Mesendoderm (in vitro differentiated cells): Measurements from ENCODE around the gene TBL1X.

Source experiments
- DNase-seq: peaks from one replicate; pipeline ENCODE4 v3.0.0; 2013
- H2AK5ac ChIP-seq: 2 replicates; pipeline ENCODE4 v1.6.1; 2013; ENCODE audit warnings: low read length, inconsistent platforms
- H2BK120ac ChIP-seq: 2 replicates; pipeline ENCODE4 v1.6.1; 2013; ENCODE audit warnings: low read depth, mild to moderate bottlenecking, low read length, moderate library complexity, mixed read lengths
- H2BK15ac ChIP-seq: replicated peaks from 2 replicates; pipeline ENCODE4 v1.6.1; 2013; ENCODE audit warnings: low read depth, mild to moderate bottlenecking, moderate library complexity
- H2BK5ac ChIP-seq: 2 replicates; pipeline ENCODE4 v1.6.1; 2013; ENCODE audit warnings: low read length, inconsistent platforms
- H3K18ac ChIP-seq: 2 replicates; pipeline ENCODE4 v1.6.1; 2013; ENCODE audit warnings: mild to moderate bottlenecking, low read length, mixed read lengths
- H3K23ac ChIP-seq: one replicate; pipeline ENCODE4 v1.6.1; 2013; ENCODE audit warnings: low read length
- H3K27ac ChIP-seq: 2 replicates; pipeline ENCODE4 v1.5.1; 2013; ENCODE audit warnings: low read depth, mild to moderate bottlenecking, inconsistent platforms, low read length, moderate library complexity
- H3K27me3 ChIP-seq: 2 replicates; pipeline ENCODE4 v1.6.1; 2013; ENCODE audit warnings: low read length, control low read depth, mild to moderate bottlenecking, inconsistent platforms; ENCODE audit not compliant: insufficient read depth, poor library complexity
- H3K36me3 ChIP-seq: 2 replicates; pipeline ENCODE4 v1.6.1; 2013; ENCODE audit warnings: low read length, inconsistent platforms; ENCODE audit not compliant: control insufficient read depth, insufficient read depth
- H3K4ac ChIP-seq: one replicate; pipeline ENCODE4 v1.6.1; 2013; ENCODE audit warnings: low read depth, mild to moderate bottlenecking, low read length, moderate library complexity
- H3K4me1 ChIP-seq: 2 replicates; pipeline ENCODE4 v1.6.1; 2013; ENCODE audit warnings: low read depth, low read length, inconsistent platforms; ENCODE audit not compliant: control insufficient read depth
- H3K4me2 ChIP-seq: 2 replicates; pipeline ENCODE4 v1.6.1; 2013; ENCODE audit warnings: low read length
- H3K4me3 ChIP-seq: 2 replicates; pipeline ENCODE4 v1.5.1; 2013; ENCODE audit warnings: mild to moderate bottlenecking, low read length
- H3K56ac ChIP-seq: one replicate; pipeline ENCODE4 v1.6.1; 2013; ENCODE audit warnings: low read length
- H3K79me1 ChIP-seq: 2 replicates; pipeline ENCODE4 v1.6.1; 2013; ENCODE audit warnings: low read length, inconsistent platforms
- H3K79me2 ChIP-seq: 2 replicates; pipeline ENCODE4 v1.6.1; 2013; ENCODE audit warnings: mild to moderate bottlenecking, low read length; ENCODE audit not compliant: control insufficient read depth, insufficient read depth
- H3K9ac ChIP-seq: 2 replicates; pipeline ENCODE4 v1.6.1; 2013; ENCODE audit warnings: low read length, inconsistent platforms
- H4K5ac ChIP-seq: one replicate; pipeline ENCODE4 v1.6.1; 2013; ENCODE audit warnings: low read length
- H4K8ac ChIP-seq: one replicate; pipeline ENCODE4 v1.6.1; 2013; ENCODE audit warnings: low read depth, mild to moderate bottlenecking, control low read depth, low read length, moderate library complexity
- WGBS: extraction: QIAGEN DNeasy Blood & Tissue Kit; methylation state at CpG from one replicate; pipeline ENCODE4 v1.1.7; 2013; ENCODE audit warnings: low lambda C conversion rate, missing lambda C conversion rate; ENCODE audit not compliant: insufficient coverage; ENCODE audit errors: extremely low coverage; 5-methylcytosine and 5-hydroxymethylcytosine counted together

TBL1X gene

DNA sequence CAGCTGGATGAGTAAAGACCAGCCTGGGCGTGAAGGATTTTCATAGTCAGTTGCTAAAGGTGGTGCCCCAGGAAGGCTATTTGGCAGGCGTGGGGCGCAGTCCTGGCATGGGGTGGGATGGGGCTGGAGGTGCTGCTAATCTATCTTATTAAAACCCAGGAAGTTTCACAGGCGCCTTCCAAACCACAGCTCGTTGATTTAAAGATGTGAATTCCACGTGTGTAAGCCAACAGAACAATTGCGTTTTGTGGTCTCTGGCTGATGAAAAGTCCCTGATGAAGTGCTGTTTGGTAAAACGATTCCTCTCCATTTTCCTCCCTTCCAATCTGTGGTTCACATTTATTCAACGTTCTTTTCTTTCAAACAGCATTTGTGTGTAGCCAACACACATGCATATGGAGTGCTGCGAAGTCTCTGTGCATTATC, 105.0 kb downstream of the TBL1X start:
- H4K5ac ChIP-seq = no peak overlapping the region
- no CpG with 5 or more reads among the region's 10 CpGs for WGBS
- H3K4me2 ChIP-seq = no peak overlapping the region
- H2BK120ac ChIP-seq = no peak overlapping the region
- H3K56ac ChIP-seq = no peak overlapping the region
- H4K8ac ChIP-seq = no peak overlapping the region
- no peaks in the 10 kb centered on the region for H3K4me1 ChIP-seq
- no peak overlapping the region for H2BK5ac ChIP-seq
- peaks cover 3% of the 10 kb centered on the region for H3K79me1 ChIP-seq
- no peaks in the 10 kb centered on the region for H3K79me2 ChIP-seq
- no peak for DNase-seq
- H3K18ac ChIP-seq = no peak overlapping the region
- H2BK15ac ChIP-seq = no peak overlapping the region
- H3K27me3 ChIP-seq = no peaks in the 10 kb centered on the region
- H3K23ac ChIP-seq = no peak overlapping the region
- H3K4ac ChIP-seq = no peak overlapping the region
- H3K4me3 ChIP-seq = no peak overlapping the region
- no peak overlapping the region for H3K27ac ChIP-seq
- no peaks in the 10 kb centered on the region for H3K36me3 ChIP-seq
- no peak overlapping the region for H3K9ac ChIP-seq
- no peak overlapping the region for H2AK5ac ChIP-seq

GRCh38 chrX:9573282-9574106, 108.6 kb downstream of the TBL1X start:
- no peak overlapping the region for H3K27ac ChIP-seq
- H3K4ac ChIP-seq = no peak overlapping the region
- no peak overlapping the region for H3K4me3 ChIP-seq
- no peak overlapping the region for H2BK120ac ChIP-seq
- H3K4me1 ChIP-seq = no peaks in the 10 kb centered on the region
- no peak overlapping the region for H3K4me2 ChIP-seq
- no peak overlapping the region for H2AK5ac ChIP-seq
- no peak overlapping the region for H4K8ac ChIP-seq
- H3K79me1 ChIP-seq = peaks cover 3% of the 10 kb centered on the region
- no peak overlapping the region for H4K5ac ChIP-seq
- no peaks in the 10 kb centered on the region for H3K36me3 ChIP-seq
- no peak overlapping the region for H2BK5ac ChIP-seq
- no peak overlapping the region for H3K9ac ChIP-seq
- H3K23ac ChIP-seq = no peak overlapping the region
- no peaks in the 10 kb centered on the region for H3K27me3 ChIP-seq
- H2BK15ac ChIP-seq = no peak overlapping the region
- H3K79me2 ChIP-seq = no peaks in the 10 kb centered on the region
- H3K18ac ChIP-seq = no peak overlapping the region
- WGBS = no CpG with 5 or more reads among the region's 12 CpGs
- peak; percentile 20 for DNase-seq
- H3K56ac ChIP-seq = no peak overlapping the region

DNA sequence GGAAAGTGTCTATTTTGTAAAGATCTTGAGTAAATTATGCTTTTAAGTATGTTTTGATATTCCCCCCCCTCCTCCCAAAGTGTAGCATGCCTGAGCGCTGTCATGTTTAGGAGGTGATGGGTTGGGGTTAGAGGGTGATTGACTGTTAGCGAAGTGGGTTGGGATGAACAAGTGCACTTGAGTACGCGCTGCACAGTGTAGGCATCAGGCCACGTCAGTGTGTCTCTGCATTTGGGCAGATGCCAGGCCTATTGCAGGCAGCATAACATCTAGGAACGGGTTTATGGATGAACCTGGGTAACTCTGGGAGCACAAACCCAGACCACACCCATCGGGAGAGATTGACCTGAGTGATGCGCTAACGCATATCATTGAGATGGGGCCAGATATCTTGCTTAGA, 111.2 kb downstream of the TBL1X start:
- WGBS = no CpG with 5 or more reads among the region's 9 CpGs

DNA sequence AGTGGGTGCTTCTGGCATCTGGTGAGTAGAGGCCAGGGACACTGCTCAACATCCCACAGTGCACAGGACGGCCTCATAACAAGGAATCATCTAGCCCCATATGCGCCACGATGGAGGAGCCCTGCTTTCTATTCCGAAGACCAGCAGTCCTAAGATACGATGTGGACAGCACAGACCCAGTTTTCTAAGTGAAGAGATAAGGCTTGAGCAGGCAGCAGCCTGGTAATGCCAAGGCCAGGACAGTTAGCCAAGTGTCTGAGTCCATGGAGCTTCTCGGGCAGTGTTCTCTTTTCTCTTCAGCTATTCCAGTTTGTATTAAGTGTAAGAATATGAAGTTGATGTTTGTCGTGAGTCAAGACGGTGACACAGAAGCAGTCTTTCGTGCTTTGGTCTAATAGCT, 112.7 kb downstream of the TBL1X start:
- Histone ChIP-seq H3K79me1 (peaks cover 3% of the 10 kb centered on the region), H3K23ac (no peak overlapping the region)
- no CpG with 5 or more reads among the region's 9 CpGs for WGBS

More for the DNA sequence above, 111.2 kb downstream of the TBL1X start:
- Histone ChIP-seq H3K4me2 (no peak overlapping the region), H3K27me3 (no peaks in the 10 kb centered on the region), H2BK15ac (no peak overlapping the region), H2AK5ac (no peak overlapping the region), H3K56ac (no peak overlapping the region), H3K23ac (no peak overlapping the region), H2BK5ac (no peak overlapping the region), H2BK120ac (no peak overlapping the region), H3K18ac (no peak overlapping the region), H3K36me3 (no peaks in the 10 kb centered on the region), H3K4me1 (no peaks in the 10 kb centered on the region), H3K79me2 (no peaks in the 10 kb centered on the region), H3K27ac (no peak overlapping the region), H3K79me1 (peaks cover 3% of the 10 kb centered on the region), H3K4ac (no peak overlapping the region), H3K9ac (no peak overlapping the region), H3K4me3 (no peak overlapping the region), H4K8ac (no peak overlapping the region), H4K5ac (no peak overlapping the region)
- DNase-seq = no peak

GRCh38 chrX:9578083-9578779, 113.4 kb downstream of the TBL1X start:
- no peaks in the 10 kb centered on the region for H3K27me3 ChIP-seq
- no peak overlapping the region for H3K56ac ChIP-seq
- H2AK5ac ChIP-seq = no peak overlapping the region
- H2BK15ac ChIP-seq = no peak overlapping the region
- H3K23ac ChIP-seq = no peak overlapping the region
- H3K4me3 ChIP-seq = no peak overlapping the region
- no peak overlapping the region for H3K4ac ChIP-seq
- no peaks in the 10 kb centered on the region for H3K36me3 ChIP-seq
- DNase-seq = peak; percentile 9
- H3K27ac ChIP-seq = no peak overlapping the region
- H4K8ac ChIP-seq = no peak overlapping the region
- H2BK120ac ChIP-seq = no peak overlapping the region
- H3K79me2 ChIP-seq = no peaks in the 10 kb centered on the region
- no peak overlapping the region for H2BK5ac ChIP-seq
- WGBS = no CpG with 5 or more reads among the region's 20 CpGs
- H3K4me2 ChIP-seq = no peak overlapping the region
- no peak overlapping the region for H3K18ac ChIP-seq
- no peak overlapping the region for H4K5ac ChIP-seq
- no peak overlapping the region for H3K9ac ChIP-seq
- H3K4me1 ChIP-seq = no peaks in the 10 kb centered on the region
- peaks cover 3% of the 10 kb centered on the region for H3K79me1 ChIP-seq

More for the DNA sequence above, 112.7 kb downstream of the TBL1X start:
- Histone ChIP-seq H3K9ac (no peak overlapping the region), H3K4ac (no peak overlapping the region), H3K18ac (no peak overlapping the region), H3K4me2 (no peak overlapping the region), H4K5ac (no peak overlapping the region), H2BK5ac (no peak overlapping the region), H3K36me3 (no peaks in the 10 kb centered on the region), H3K27me3 (no peaks in the 10 kb centered on the region), H3K4me3 (no peak overlapping the region), H3K27ac (no peak overlapping the region), H2BK120ac (no peak overlapping the region), H4K8ac (no peak overlapping the region), H2AK5ac (no peak overlapping the region), H3K4me1 (no peaks in the 10 kb centered on the region), H3K79me2 (no peaks in the 10 kb centered on the region), H2BK15ac (no peak overlapping the region), H3K56ac (no peak overlapping the region)
- DNase-seq = no peak
